ENCODE data around the gene GLCCI1.

GRCh38 chr7:7977774-7978173, 9.2 kb downstream of the GLCCI1 start:
- TF ChIP-seq EZH2 (IDR thresholded peaks at IDR 0.05; ENCODE audit: low read length, unreplicated experiment) = no peak
- no peak for TF ChIP-seq EZH2phosphoT487 (IDR thresholded peaks at IDR 0.05; ENCODE audit: borderline replicate concordance, low read length)
- TF ChIP-seq, protein P1, sequence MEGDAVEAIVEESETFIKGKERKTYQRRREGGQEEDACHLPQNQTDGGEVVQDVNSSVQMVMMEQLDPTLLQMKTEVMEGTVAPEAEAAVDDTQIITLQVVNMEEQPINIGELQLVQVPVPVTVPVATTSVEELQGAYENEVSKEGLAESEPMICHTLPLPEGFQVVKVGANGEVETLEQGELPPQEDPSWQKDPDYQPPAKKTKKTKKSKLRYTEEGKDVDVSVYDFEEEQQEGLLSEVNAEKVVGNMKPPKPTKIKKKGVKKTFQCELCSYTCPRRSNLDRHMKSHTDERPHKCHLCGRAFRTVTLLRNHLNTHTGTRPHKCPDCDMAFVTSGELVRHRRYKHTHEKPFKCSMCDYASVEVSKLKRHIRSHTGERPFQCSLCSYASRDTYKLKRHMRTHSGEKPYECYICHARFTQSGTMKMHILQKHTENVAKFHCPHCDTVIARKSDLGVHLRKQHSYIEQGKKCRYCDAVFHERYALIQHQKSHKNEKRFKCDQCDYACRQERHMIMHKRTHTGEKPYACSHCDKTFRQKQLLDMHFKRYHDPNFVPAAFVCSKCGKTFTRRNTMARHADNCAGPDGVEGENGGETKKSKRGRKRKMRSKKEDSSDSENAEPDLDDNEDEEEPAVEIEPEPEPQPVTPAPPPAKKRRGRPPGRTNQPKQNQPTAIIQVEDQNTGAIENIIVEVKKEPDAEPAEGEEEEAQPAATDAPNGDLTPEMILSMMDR (conservative IDR thresholded peaks at IDR 0.05; ENCODE audit: low read depth, low read length) = no peak

Measured in PC-3 (cell line).